GM18505 (cell line): Measurements from ENCODE around the gene TLNRD1.

Source experiments
- ATAC-seq: cut with Tn5 transposase; IDR thresholded peaks from one replicate; pipeline ENCODE4 v1.9.1; 2021; ENCODE audit not compliant: unreplicated experiment
- POLR2A ChIP-seq: IDR thresholded peaks from 4 replicates; pipeline ENCODE4 v1.6.1; 2011; ENCODE audit warnings: borderline replicate concordance; ENCODE audit not compliant: insufficient read depth, insufficient read length; ENCODE audit errors: extremely low read depth

TLNRD1 gene

DNA sequence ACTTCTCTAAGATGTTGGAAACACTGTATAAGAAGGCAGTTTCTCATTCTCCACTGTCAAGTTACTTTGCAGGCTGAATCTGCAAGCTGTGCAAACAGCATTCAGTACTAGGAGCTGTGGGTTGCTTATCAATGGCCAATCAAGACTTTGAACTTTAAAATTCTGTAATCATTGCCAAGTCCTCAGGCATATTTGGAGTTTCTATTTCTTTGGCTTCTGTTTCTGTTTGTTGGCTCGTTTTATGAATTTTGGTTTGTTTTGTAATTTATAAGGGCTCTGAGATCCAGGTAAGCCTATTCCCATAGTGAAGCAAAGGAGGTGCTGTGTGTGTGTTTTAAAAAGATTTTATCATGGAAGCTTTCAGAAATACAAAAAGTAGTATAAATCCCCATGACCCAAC lies 32.1 kb downstream of the TLNRD1 start:
- no peak for TF ChIP-seq POLR2A
- no peak for ATAC-seq

DNA sequence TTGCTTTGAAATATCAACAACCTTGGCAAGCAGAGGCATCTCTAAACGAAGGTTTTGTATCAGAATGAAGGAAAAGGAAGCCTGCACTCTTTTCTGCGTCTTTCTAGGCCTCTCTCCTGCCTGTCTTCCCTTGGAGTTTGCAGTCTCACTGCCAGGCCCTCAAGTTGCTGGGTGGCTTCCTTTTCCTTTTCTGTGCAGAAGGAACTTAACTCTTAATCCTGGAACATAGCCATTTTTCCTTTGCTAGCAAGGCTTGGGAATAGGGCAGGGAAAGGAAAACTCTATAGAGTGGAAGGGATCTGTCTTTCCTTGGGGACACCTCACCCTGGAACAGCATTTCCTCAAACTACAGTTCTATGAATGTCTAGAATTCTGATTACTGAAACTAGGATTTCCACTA lies 32.8 kb downstream of the TLNRD1 start:
- TF ChIP-seq POLR2A = no peak
- ATAC-seq = no peak

DNA sequence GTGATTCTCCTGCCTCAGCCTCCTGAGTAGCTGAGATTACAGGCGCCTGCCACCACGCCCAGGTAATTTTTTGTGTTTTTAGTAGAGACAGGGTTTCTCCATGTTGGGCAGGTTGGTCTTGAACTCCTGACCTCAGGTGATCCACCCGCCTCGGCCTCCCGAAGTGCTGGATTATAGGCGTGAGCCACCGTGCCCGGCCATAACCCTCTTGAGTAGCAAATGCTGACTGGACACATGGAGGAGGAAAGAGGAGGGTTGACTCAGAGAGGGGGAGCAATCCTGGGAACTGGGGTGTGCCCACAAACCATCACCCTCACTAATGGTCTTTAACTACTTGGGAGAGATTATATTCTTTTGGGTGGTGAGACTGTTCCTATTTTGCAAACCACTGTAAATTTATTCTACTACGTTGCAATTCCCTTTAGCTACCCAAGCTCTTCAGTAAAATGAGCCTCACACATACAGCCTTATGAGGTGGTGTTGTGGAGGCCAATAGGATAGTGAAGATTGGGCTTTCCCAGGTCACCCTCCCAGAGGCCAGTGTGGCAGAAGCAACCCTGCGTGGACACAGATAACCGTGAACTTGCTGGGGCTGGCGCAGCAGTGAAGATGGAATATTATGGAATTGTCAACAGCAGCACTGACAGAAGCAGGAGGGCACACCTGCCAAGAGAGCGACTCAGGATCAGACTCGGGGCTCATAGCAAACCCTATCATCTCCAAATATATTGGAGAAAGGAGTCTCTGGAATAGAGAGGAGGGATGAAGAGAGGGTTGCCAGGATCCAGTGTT lies 37.4 kb downstream of the TLNRD1 start:
- no peak for TF ChIP-seq POLR2A
- no peak for ATAC-seq

DNA sequence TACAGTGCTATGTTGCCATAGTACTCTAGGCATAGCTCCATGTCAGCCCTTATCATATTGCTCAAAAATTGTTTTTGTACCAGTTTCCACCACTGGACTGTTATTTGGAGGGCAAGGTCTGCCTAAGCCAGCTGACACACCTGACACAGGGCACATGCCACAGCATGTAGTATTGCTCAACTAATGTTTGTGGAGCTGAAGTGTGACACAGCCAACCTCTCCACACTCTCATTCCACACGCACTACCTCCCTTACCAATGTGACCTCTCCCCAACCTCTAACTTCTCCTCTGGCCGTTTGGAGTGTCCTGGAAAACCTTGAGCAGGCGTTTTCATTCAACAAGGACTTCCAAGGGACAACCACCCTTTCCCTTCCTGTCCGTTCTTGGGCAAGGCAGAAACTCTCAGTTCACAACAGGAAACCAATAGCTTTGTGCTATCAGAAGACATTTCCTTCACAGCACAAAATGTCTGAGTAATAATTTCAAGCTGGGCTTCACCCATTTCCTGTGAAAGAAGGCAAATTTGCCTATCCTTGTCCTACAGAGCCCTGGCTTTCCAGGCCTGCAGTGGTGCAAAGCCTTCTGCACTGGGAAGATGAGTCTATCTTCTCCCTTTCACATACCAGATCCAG lies 38.4 kb downstream of the TLNRD1 start:
- ATAC-seq = no peak
- no peak for TF ChIP-seq POLR2A

DNA sequence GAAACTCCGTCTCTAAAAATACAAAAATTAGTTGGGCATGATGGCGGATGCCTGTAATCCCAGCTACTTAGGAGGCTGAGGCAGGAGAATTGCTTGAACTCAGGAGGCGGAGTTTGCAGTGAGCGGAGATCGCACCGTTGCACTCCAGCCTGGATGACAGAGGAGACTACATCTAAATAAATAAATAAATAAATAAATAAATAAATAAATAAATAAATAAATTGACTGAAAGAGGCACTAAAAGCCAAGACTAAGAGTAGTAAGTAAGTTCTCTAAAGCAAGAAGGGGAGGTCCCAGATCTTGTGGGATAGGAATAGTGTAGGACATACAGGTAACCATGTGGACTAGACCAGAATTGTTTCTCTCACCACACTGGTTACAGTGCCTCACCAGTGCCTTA lies 40.0 kb downstream of the TLNRD1 start:
- ATAC-seq = no peak
- TF ChIP-seq POLR2A = no peak

DNA sequence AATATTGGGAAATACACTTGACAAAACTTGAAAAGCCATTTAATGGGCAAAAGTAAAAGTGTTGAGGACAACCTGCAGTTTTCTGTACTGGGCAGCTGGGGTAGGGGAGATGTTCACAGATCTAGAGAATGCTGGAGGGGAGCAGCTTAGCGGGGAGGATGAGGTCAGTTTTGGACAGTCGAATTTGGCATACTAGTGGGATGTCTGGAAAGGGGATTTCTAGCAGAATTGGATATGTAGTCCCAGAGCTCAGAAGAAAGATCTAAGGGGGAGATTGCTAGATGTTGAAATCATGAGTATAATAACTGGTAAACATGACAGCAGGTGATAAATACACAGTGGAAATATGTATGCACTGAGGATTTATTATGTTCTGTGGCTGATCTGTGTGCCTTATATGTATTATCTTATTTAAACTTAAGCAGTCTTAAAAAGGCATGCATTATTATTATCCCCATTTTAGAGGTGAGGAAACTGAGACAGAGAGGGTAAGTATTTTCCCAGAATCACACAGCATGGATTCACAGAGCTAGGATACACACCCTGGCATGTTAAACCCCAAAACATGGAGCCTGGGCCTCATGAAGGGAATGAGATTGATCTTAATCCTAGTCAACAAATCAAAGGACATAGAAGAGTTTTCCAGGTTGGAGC lies 42.7 kb downstream of the TLNRD1 start:
- ATAC-seq = no peak

DNA sequence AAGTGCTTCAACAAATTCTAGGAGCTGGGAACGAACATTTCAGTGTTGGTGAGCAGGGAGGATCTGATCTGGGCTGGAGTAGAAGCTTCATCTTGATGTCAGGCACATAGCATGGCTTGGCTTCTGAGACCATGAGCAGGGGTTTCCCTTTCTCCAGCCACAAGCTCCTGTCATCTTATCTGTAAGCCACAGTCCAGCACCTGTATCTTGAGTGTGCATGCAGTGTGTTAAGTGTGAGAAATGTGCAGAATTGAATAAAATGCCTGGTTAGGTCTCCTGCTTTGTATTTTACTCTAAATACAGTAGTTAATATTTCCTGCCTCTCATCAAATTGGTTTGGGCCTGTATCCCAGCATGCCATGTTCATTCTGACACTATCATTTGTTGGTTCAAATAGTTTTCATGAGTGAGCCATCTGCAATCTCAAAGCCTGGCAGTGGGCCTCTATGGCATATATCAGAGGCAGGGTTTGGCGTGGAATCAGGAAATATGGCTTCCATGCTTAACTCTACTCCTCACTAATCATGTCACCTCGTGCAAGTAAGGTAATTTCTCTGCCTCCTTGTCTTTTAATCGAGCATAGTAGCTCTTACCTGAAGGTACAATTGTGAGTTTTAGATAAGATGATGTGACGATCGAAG lies 43.3 kb downstream of the TLNRD1 start:
- TF ChIP-seq POLR2A = no peak
- ATAC-seq = no peak

More for the DNA sequence above, 42.7 kb downstream of the TLNRD1 start:
- TF ChIP-seq POLR2A = no peak

DNA sequence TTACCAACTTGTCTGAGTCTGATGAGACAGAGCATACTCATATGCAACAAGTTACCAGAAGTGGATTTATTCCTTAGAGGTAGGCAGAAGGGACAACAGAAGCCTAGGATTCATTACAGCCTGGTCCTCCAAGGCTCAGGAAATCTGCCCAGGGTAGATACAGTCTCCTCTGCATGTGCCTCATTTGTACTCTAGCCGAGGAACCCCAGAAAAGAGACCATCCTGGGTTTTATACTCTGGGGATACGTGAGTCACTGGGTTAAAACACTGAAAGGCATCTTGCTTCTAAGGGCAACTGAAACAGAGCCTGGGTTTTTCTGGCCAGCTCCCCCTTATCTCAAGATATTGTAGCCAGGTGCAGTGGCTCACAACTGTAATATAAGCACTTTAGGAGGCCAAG lies 45.6 kb downstream of the TLNRD1 start:
- TF ChIP-seq POLR2A = no peak
- no peak for ATAC-seq

DNA sequence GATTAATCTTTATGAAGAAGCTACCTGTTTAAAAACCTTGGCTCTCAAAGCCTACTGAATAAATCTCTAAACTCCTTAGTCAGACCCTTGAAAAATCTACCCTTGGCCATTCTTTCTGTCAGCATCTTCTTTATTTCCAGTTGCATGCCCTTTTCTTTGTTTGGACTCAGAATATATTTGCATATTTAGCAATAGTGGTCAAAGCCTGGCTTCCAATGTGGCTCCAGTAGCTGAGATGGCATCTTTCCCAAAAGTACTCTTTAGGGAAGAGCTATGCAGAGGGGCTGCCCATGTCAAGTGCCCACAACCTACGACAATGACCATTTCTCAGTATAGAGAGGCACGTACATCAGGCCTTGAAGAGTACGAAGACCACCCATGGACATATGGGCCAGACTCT lies 47.2 kb downstream of the TLNRD1 start:
- TF ChIP-seq POLR2A = no peak
- ATAC-seq = no peak

DNA sequence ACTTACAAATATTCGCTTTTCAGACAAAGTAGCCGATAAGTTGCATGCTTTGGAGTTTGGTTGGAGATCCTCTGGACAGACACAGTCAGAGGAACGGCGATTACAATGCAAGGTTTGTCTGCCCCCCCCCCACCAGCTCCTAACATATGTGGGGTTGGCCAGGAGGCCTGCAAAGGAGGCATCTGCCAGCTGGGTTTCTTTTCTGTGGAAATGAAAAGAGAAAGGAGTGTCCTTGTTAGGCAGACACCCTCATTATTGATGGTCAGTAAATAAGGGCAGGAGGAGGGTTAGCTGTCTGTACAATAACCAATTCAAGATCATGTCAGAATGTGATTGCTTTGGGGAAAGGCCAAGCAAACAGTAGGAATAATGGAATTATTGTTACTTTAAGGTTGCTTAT lies 49.1 kb downstream of the TLNRD1 start:
- no peak for TF ChIP-seq POLR2A

DNA sequence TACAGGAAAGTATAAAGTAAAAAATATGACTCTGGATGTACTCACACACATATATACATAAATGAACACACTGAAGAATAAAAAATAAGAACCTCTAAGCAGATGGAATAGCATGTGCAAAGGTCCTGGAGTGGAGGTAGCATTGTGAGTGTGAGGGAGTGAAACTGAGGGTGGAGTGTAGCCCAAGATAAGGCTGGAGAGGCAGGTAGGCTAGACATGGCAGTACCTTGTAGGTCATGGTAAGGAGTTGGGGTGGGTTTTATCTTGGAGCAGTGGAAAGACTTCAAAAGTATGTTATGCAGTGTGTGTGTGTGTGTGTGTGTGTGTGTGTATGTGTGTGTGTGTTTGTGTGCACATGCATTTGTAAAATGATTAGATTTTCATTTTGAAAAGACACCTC lies 49.5 kb downstream of the TLNRD1 start:
- ATAC-seq = no peak
- TF ChIP-seq POLR2A = no peak

More for the DNA sequence above, 49.1 kb downstream of the TLNRD1 start:
- ATAC-seq = no peak

DNA sequence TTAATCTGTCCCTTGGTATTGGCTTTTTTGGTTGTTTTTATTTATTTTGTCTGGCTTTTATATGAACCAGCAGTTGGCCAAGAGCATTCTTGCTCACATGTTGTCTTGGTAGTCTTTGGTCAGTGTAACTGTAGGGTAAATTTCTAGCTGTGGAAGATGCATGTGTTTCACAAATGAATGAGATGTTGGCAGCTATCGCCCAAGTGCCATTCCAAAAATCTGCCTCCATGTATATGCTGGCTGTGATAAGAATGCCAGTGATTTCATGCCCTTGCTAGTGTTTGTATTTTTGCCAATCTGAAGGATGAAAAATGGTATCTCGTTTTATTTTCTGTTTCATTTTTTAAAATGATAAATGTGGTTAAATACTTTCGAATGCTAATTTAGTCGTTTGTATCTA lies 50.1 kb downstream of the TLNRD1 start:
- TF ChIP-seq POLR2A = no peak
- ATAC-seq = no peak

DNA sequence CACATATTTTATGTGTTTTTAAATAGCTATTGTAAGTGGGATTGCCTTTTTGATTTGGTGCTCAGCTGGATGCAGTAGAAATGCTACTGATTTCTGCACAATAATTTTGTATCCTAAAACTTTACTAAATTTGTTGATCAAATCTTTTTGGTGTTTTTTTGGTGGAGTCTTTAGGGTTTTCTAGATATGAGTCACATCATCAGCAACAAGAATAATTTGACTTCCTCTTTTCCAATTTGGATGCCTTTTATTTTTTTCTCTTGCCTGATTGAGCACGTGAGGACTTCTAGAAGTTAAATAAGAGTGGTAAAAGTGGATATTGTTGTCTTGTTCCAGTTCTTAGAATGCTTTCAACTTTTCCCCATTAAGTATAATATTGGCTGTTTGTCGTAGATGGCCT lies 51.3 kb downstream of the TLNRD1 start:
- ATAC-seq = no peak
- TF ChIP-seq POLR2A = no peak
